ENCODE measurements around the gene CXCL16. TPM values are rescaled to one million over a fixed set of nuclear protein-coding genes. Genes with fewer than 3 reads are reported as not detected.

Gene CXCL16
- total and polyA plus RNA-seq, 2 of the 13 experiments (the other 11 are each of a cell fraction or from before 2014, with no cell fraction given) = 9.4 to 101 TPM

DNA sequence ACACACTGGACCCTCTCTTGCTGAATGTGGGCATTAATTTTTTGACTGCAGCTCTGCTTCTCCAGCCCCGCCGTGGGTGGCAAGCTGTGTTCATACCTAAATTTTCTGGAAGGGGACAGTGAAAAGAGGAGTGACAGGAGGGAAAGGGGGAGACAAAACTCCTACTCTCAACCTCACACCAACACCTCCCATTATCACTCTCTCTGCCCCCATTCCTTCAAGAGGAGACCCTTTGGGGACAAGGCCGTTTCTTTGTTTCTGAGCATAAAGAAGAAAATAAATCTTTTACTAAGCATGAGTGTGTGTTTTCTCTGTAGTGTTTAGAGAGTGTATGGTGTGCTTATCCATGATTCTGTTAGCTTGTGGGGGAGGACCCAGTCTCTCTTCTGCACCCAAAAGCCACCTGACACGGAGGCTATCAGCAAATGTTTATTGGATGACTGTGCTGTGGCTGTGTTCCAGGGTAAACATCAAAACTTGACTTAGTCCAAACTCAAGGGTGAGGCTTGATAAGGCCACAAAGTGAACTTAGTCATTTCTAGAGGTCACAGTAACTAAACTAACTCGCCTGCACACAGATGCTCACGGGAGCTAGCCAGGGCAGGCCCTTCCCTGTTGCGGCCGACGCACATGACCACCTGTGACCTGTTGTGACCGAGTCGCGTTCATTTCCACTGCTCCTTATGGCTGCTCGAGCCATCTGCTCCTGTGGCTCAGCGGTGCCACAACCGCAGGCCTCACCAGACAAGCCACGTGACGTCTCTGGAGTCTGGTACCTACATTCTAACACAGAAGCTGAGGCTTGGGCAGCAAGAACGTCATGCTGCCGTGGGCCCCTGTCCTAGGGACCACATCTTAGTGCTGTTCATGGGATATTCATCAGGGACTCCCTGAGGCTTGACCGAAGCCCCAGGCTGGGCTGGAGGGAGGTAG, 18.3 kb downstream of the CXCL16 start (continued):
- no peak for TF ChIP-seq RFX3 (CRISPR knock-in tag; IDR thresholded peaks at IDR 0.05)
- TF ChIP-seq ZNF30 (CRISPR knock-in tag; IDR thresholded peaks at IDR 0.05) = no peak
- TF ChIP-seq ZNF629 (CRISPR knock-in tag; conservative IDR thresholded peaks at IDR 0.05) = no peak
- peak; percentile 56; the same call in 1 of the 2 replicates for TF ChIP-seq ELF3 (CRISPR knock-in tag; IDR thresholded peaks at IDR 0.05)
- peak; percentile 77 for TF ChIP-seq ZNF205 (CRISPR knock-in tag; IDR thresholded peaks at IDR 0.05)
- TF ChIP-seq ZNF850 (CRISPR knock-in tag; conservative IDR thresholded peaks at IDR 0.05) = no peak
- no peak for TF ChIP-seq DPF2 (CRISPR knock-in tag; IDR thresholded peaks at IDR 0.05; ENCODE audit: borderline replicate concordance, low read depth)
- TF ChIP-seq POLR2G (IDR thresholded peaks at IDR 0.05; ENCODE audit: low read depth, low read length) = peak; percentile 80
- TF ChIP-seq SMC3 (IDR thresholded peaks at IDR 0.05; ENCODE audit: low read length) = no peak; the same call in 1 of the 2 replicates
- no peak for TF ChIP-seq PAWR (CRISPR knock-in tag; IDR thresholded peaks at IDR 0.05; ENCODE audit: borderline replicate concordance)
- TF ChIP-seq HMGA1 (CRISPR knock-in tag; conservative IDR thresholded peaks at IDR 0.05) = no peak
- no peak for TF ChIP-seq MTF2 (CRISPR knock-in tag; IDR thresholded peaks at IDR 0.05; ENCODE audit: borderline replicate concordance)
- TF ChIP-seq ZNF17 (CRISPR knock-in tag; IDR thresholded peaks at IDR 0.05) = no peak
- peak; percentile 61 for TF ChIP-seq ZEB1 (IDR thresholded peaks at IDR 0.05; ENCODE audit: insufficient replicate concordance, low read depth)
- no peak for TF ChIP-seq KMT2A (CRISPR knock-in tag; IDR thresholded peaks at IDR 0.05)
- TF ChIP-seq, protein P1, sequence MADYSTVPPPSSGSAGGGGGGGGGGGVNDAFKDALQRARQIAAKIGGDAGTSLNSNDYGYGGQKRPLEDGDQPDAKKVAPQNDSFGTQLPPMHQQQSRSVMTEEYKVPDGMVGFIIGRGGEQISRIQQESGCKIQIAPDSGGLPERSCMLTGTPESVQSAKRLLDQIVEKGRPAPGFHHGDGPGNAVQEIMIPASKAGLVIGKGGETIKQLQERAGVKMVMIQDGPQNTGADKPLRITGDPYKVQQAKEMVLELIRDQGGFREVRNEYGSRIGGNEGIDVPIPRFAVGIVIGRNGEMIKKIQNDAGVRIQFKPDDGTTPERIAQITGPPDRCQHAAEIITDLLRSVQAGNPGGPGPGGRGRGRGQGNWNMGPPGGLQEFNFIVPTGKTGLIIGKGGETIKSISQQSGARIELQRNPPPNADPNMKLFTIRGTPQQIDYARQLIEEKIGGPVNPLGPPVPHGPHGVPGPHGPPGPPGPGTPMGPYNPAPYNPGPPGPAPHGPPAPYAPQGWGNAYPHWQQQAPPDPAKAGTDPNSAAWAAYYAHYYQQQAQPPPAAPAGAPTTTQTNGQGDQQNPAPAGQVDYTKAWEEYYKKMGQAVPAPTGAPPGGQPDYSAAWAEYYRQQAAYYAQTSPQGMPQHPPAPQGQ (CRISPR knock-in tag; IDR thresholded peaks at IDR 0.05; ENCODE audit: borderline replicate concordance) = no peak
- TF ChIP-seq ZNF839 (CRISPR knock-in tag; IDR thresholded peaks at IDR 0.05; ENCODE audit: borderline replicate concordance) = no peak
- no peak for TF ChIP-seq ZNF549 (CRISPR knock-in tag; IDR thresholded peaks at IDR 0.05)
- TF ChIP-seq, protein P2, sequence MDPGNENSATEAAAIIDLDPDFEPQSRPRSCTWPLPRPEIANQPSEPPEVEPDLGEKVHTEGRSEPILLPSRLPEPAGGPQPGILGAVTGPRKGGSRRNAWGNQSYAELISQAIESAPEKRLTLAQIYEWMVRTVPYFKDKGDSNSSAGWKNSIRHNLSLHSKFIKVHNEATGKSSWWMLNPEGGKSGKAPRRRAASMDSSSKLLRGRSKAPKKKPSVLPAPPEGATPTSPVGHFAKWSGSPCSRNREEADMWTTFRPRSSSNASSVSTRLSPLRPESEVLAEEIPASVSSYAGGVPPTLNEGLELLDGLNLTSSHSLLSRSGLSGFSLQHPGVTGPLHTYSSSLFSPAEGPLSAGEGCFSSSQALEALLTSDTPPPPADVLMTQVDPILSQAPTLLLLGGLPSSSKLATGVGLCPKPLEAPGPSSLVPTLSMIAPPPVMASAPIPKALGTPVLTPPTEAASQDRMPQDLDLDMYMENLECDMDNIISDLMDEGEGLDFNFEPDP (CRISPR knock-in tag; conservative IDR thresholded peaks at IDR 0.05) = no peak
- TF ChIP-seq MEF2D (CRISPR knock-in tag; IDR thresholded peaks at IDR 0.05) = peak; percentile 52
- no peak for TF ChIP-seq ARNT (IDR thresholded peaks at IDR 0.05)
- TF ChIP-seq BCLAF1 (IDR thresholded peaks at IDR 0.05) = no peak
- TF ChIP-seq, protein P3, sequence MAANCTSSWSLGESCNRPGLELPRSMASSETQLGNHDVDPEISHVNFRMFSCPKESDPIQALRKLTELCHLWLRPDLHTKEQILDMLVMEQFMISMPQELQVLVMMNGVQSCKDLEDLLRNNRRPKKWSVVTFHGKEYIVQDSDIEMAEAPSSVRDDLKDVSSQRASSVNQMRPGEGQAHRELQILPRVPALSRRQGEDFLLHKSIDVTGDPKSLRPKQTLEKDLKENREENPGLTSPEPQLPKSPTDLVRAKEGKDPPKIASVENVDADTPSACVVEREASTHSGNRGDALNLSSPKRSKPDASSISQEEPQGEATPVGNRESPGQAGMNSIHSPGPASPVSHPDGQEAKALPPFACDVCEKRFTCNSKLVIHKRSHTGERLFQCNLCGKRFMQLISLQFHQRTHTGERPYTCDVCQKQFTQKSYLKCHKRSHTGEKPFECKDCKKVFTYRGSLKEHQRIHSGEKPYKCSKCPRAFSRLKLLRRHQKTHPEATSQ (CRISPR knock-in tag; IDR thresholded peaks at IDR 0.05; ENCODE audit: borderline replicate concordance) = peak; percentile 40; the same call in 1 of the 2 replicates

Data from HepG2 (cell line).